ENCODE results near the gene TMEM165. TPM values are rescaled to one million over a fixed set of nuclear protein-coding genes. Genes with fewer than 3 reads are reported as not detected.
"Not testable (repeated sequence)": the region's sequence is repeated elsewhere in the genome, so short reads cannot be mapped to it uniquely, and the experiment has no call there.

TMEM165 gene
- total RNA-seq: 10 to 100 TPM; 77.2 to 82.2 TPM

GRCh38 chr4:55395529-55396307, at the start of gene TMEM165:
TSS of gene TMEM165 (plus strand) at chr4:55395957. CDS start at chr4:55396190, 233 bp downstream.
- Mint-ChIP-seq H3K27me3 (no peaks in the 10 kb centered on the region), H3K4me3 (peak within 1 kb of the TSS; percentile 94), H3K27ac (peak within 1 kb of the TSS; percentile 93), H3K9me3 (ENCODE audit: low read depth) (no peaks in the 10 kb centered on the region), H3K36me3 (peaks cover 25% of the 10 kb centered on the region), H3K4me1 (peaks cover 36% of the 10 kb centered on the region)
- DNase-seq (peak; percentile 95), ATAC-seq (peak; percentile 96)
- CTCF ChIA-PET: interaction anchor here (0.6 to 5.4 kb wide), 8 partner anchors 10 to 150 kb away, joined by 3 to 41 read pairs (median 4); partner anchors contain the start of genes CLOCK and SRD5A3

DNA sequence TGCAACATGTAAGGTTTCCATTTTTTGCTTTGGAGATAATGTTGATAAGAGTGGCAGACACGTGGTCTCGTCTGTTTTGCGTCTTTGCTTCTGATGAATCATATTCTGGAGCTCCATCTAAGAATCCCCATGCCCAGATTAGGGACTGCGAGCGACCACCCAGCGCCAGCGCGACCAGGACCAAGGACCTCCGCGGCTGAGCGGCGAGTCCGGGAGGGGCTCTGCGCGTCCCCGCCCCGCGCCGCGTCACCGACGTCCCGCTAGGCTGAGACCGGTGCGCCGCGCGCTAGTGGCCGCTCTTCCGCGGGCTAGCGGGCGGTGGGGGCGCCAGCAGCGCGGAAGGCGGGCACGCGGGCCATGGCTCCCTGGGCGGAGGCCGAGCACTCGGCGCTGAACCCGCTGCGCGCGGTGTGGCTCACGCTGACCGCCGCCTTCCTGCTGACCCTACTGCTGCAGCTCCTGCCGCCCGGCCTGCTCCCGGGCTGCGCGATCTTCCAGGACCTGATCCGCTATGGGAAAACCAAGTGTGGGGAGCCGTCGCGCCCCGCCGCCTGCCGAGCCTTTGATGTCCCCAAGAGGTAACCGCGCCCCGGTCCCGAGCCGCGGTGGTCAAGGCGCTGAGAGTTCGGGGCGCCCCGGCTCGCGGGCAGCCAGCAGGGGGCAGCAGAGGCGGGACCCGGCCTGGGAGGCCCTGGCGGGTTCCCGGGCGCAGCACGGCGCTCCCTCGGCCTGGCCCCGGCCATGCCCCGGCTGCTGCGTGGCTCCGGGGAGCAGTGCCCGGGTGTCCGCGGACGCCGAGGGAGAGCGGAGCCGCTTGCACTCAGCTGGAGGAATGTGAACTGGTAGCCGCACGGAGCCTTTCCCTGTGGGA, 49.5 kb upstream of the TMEM165 start, which contains the start of gene SRD5A3:
Gene SRD5A3, plus strand, starts transcription at position 263 of the 871 bp plus-strand sequence. Its CDS starts 95 bp downstream, at position 358.
- peaks cover 21% of the 10 kb centered on the region for H3K4me1 Mint-ChIP-seq
- DNase-seq (peak; percentile 84), ATAC-seq (peak; percentile 93)
- H3K4me3 Mint-ChIP-seq: peak within 1 kb of the TSS; percentile 81
- peaks cover 1% of the 10 kb centered on the region for H3K27me3 Mint-ChIP-seq
- peak within 1 kb of the TSS; percentile 88 for H3K27ac Mint-ChIP-seq
- H3K36me3 Mint-ChIP-seq: no peaks in the 10 kb centered on the region
- CTCF ChIA-PET: interaction anchor here (0.9 to 4.9 kb wide), 30 partner anchors 9 to 521 kb away, joined by 3 to 41 read pairs (median 3); partner anchors contain the start of genes CLOCK, EXOC1 and TMEM165
- H3K9me3 Mint-ChIP-seq (ENCODE audit: low read depth): no peaks in the 10 kb centered on the region

DNA sequence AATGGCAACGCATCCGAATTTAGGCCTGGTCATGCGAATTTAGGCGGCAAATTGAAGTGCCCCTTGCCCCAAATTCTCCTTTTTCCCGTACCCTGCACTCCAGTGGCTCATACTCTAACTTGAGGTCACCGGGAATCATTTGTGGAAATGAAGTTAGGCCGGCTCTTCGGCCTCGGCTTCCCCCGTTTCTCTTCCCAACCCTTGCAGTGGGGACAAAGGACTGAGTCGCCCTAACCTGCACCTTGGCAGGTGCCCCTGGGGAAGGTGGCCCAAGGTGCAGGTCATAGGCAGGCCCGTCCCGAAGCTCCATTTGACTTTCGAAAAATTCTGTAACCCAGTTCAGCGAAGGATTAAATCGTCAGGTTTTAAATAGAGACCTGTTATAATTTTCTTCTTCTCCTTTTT, 48.9 kb upstream of the TMEM165 start:
- Mint-ChIP-seq H3K4me1 (peaks cover 21% of the 10 kb centered on the region), H3K9me3 (ENCODE audit: low read depth) (no peaks in the 10 kb centered on the region), H3K27me3 (no peaks in the 10 kb centered on the region), H3K27ac (peak overlapping the region; percentile 72), H3K36me3 (no peaks in the 10 kb centered on the region), H3K4me3 (peak overlapping the region; percentile 81)
- DNase-seq (no peak), ATAC-seq (no peak)
- CTCF ChIA-PET: interaction anchor here (0.9 to 4.9 kb wide), 11 partner anchors 15 to 506 kb away, joined by 3 to 41 read pairs (median 4); partner anchors contain the start of genes EXOC1 and TMEM165

- peak overlapping the region; percentile 56 for H3K27ac Mint-ChIP-seq
- DNase-seq: no peak
- peaks cover 1% of the 10 kb centered on the region for H3K36me3 Mint-ChIP-seq
- H3K27me3 Mint-ChIP-seq: no peaks in the 10 kb centered on the region
- ATAC-seq: no peak
- peaks cover 2% of the 10 kb centered on the region for H3K9me3 Mint-ChIP-seq (ENCODE audit: low read depth)
- CTCF ChIA-PET: interaction anchor here (1.0 to 4.9 kb wide), 2 partner anchors 47 to 122 kb away, joined by 3 to 41 read pairs; partner anchors contain the start of gene TMEM165
- peaks cover 21% of the 10 kb centered on the region for H3K4me1 Mint-ChIP-seq
- H3K4me3 Mint-ChIP-seq: peak overlapping the region; percentile 81
Observed at GRCh38 chr4:55347610-55348228, 48.0 kb upstream of the TMEM165 start.

DNA sequence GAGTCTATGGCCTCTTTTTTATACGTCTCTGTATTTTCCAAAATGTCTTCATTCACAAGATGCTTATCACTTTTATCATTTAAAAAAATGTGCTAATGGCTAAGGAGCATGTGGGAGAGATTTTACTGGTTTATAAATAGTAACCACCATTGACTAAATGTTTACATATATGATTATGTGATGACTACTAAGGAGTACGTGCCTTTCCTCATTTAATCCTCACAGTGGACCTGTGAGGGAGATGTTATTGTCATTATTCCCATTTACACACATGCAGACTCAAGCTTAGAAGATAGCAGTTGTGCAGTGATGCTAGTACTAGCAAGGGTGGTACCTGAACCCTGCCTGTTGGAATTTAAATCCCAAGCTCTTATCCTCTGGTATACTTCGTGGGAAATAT, 47.3 kb upstream of the TMEM165 start:
- Mint-ChIP-seq H3K27me3 (no peaks in the 10 kb centered on the region), H3K27ac (no peak overlapping the region), H3K4me1 (peaks cover 21% of the 10 kb centered on the region), H3K9me3 (ENCODE audit: low read depth) (peaks cover 3% of the 10 kb centered on the region), H3K36me3 (peaks cover 8% of the 10 kb centered on the region), H3K4me3 (no peak overlapping the region)
- CTCF ChIA-PET: interaction anchor here (4.9 kb wide), 1 partner anchor 46 kb away, joined by 41 read pairs; the partner anchor contains the start of gene TMEM165
- DNase-seq: no peak
- ATAC-seq: no peak

DNA sequence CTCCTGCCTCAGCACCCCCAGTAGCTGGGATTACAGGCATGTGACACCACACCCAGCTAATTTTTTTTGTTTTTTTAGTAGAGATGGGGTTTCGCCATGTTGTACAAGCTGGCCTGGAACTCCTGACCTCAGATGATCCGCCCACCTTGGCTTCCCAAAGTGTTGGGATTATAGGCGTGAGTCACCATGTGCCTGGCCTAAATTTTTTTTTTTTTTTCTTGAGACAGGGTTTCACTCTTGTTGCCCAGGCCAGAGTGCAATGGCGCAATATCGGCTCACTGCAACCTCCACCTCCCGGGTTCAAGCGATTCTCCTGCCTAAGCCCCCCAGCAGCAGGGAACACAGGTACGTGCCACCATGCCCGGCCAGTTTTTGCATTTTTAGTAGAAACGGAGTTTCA, 44.9 kb upstream of the TMEM165 start:
- H3K36me3 Mint-ChIP-seq: peaks cover 15% of the 10 kb centered on the region
- H3K27ac Mint-ChIP-seq; H3K4me3 Mint-ChIP-seq; H3K27me3 Mint-ChIP-seq; DNase-seq; H3K9me3 Mint-ChIP-seq (ENCODE audit: low read depth); ATAC-seq: not testable (repeated sequence)
- H3K4me1 Mint-ChIP-seq: peaks cover 17% of the 10 kb centered on the region
- CTCF ChIA-PET: interaction anchor here (1.1 kb wide), 1 partner anchor 45 kb away, joined by 3 read pairs; the partner anchor contains the start of gene TMEM165

GRCh38 chr4:55351824-55352223, 43.9 kb upstream of the TMEM165 start:
- DNase-seq (no peak), ATAC-seq (no peak)
- no peaks in the 10 kb centered on the region for H3K27me3 Mint-ChIP-seq
- CTCF ChIA-PET: interaction anchor here (1.3 kb wide), 1 partner anchor 203 kb away, joined by 3 read pairs; no protein-coding TSS in a partner anchor
- peaks cover 15% of the 10 kb centered on the region for H3K36me3 Mint-ChIP-seq
- H3K27ac Mint-ChIP-seq: no peak overlapping the region
- peaks cover 16% of the 10 kb centered on the region for H3K4me1 Mint-ChIP-seq
- H3K9me3 Mint-ChIP-seq (ENCODE audit: low read depth): peaks cover 3% of the 10 kb centered on the region
- no peak overlapping the region for H3K4me3 Mint-ChIP-seq

GRCh38 chr4:55352726-55353125, 43.0 kb upstream of the TMEM165 start:
- peaks cover 15% of the 10 kb centered on the region for H3K36me3 Mint-ChIP-seq
- ATAC-seq (no peak), DNase-seq (no peak)
- H3K27ac Mint-ChIP-seq: no peak overlapping the region
- CTCF ChIA-PET: interaction anchor here (0.5 to 1.3 kb wide), 2 partner anchors 187 to 202 kb away, joined by 3 read pairs; no protein-coding TSS in a partner anchor
- peaks cover 7% of the 10 kb centered on the region for H3K4me1 Mint-ChIP-seq
- no peaks in the 10 kb centered on the region for H3K27me3 Mint-ChIP-seq
- H3K9me3 Mint-ChIP-seq (ENCODE audit: low read depth): peaks cover 3% of the 10 kb centered on the region
- no peak overlapping the region for H3K4me3 Mint-ChIP-seq

GRCh38 chr4:55353228-55353747, 42.5 kb upstream of the TMEM165 start:
- CTCF ChIA-PET: interaction anchor here (0.5 to 2.9 kb wide), 3 partner anchors 7 to 201 kb away, joined by 3 to 11 read pairs (median 3); partner anchors contain the start of gene SRD5A3
- not testable (repeated sequence) for H3K4me1 Mint-ChIP-seq; H3K4me3 Mint-ChIP-seq; DNase-seq; H3K27ac Mint-ChIP-seq; H3K27me3 Mint-ChIP-seq; ATAC-seq; H3K9me3 Mint-ChIP-seq (ENCODE audit: low read depth)
- peaks cover 15% of the 10 kb centered on the region for H3K36me3 Mint-ChIP-seq

- DNase-seq (no peak), ATAC-seq (no peak)
- H3K4me3 Mint-ChIP-seq: no peak overlapping the region
- CTCF ChIA-PET: interaction anchor here (1.5 to 2.9 kb wide), 2 partner anchors 9 to 40 kb away, joined by 4 to 11 read pairs; partner anchors contain the start of genes SRD5A3 and TMEM165
- H3K4me1 Mint-ChIP-seq: peaks cover 10% of the 10 kb centered on the region
- peaks cover 3% of the 10 kb centered on the region for H3K9me3 Mint-ChIP-seq (ENCODE audit: low read depth)
- peaks cover 15% of the 10 kb centered on the region for H3K36me3 Mint-ChIP-seq
- H3K27me3 Mint-ChIP-seq: no peaks in the 10 kb centered on the region
- no peak overlapping the region for H3K27ac Mint-ChIP-seq
Observed at GRCh38 chr4:55354648-55355047, 41.1 kb upstream of the TMEM165 start.

DNA sequence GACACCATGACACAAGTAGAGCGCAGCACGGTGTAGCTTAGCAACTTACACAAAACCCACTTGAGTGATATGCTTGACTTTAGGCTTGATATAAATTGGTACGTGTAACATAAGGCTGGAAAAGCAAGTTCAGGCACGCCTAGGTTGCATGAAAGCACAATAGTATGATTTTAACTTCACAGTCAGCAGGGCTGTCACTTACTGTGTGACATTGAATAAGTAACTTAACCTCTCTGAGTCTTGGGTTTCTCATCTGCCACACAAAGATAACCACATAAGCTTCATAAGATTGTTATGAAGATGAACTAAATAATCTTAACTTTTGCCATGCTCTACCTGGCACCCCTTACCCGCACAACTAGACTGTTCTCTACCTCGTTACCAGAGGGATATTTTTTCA, 40.2 kb upstream of the TMEM165 start:
- CTCF ChIA-PET: interaction anchor here (1.5 to 2.9 kb wide), 2 partner anchors 10 to 40 kb away, joined by 4 to 11 read pairs; partner anchors contain the start of genes SRD5A3 and TMEM165
- no peak overlapping the region for H3K4me3 Mint-ChIP-seq
- no peak overlapping the region for H3K27ac Mint-ChIP-seq
- peaks cover 10% of the 10 kb centered on the region for H3K4me1 Mint-ChIP-seq
- DNase-seq (no peak), ATAC-seq (no peak)
- no peaks in the 10 kb centered on the region for H3K27me3 Mint-ChIP-seq
- H3K36me3 Mint-ChIP-seq: peaks cover 15% of the 10 kb centered on the region
- peaks cover 3% of the 10 kb centered on the region for H3K9me3 Mint-ChIP-seq (ENCODE audit: low read depth)

DNA sequence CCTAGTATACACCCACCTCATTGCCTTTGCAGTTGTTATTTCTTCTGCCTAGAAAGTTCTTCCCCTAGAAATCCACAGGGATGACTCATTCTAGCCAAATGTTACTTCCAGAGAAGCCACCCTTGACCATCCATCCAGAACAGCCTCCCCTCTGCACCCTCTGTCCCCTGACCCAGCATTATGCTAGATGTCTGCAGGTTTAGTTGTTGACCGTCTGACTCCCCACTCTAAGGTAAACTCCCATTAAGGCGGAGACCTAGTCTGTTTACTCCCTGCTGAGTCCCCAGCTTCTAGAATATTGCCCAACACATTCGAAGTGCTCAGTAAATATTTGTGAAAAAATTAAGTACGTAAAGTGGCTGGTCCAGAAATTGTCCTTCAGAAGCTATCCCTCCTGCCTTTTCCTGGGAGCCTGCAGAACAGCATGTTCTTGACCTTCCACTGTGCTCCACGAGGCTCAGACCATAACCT, 38.7 kb upstream of the TMEM165 start:
- Mint-ChIP-seq H3K4me3 (no peak overlapping the region), H3K36me3 (peaks cover 15% of the 10 kb centered on the region), H3K27ac (no peak overlapping the region), H3K27me3 (no peaks in the 10 kb centered on the region), H3K9me3 (ENCODE audit: low read depth) (peaks cover 3% of the 10 kb centered on the region), H3K4me1 (peaks cover 12% of the 10 kb centered on the region)
- ATAC-seq (no peak), DNase-seq (no peak)
- CTCF ChIA-PET: interaction anchor here (0.8 kb wide), 1 partner anchor 11 kb away, joined by 3 read pairs; no protein-coding TSS in a partner anchor
